Duodenal mucosa (tissue), 2 donors: ENCODE results near the gene NPBWR2.

ENCODE experiments used
- H3K27ac ChIP-seq: one replicate; pipeline ENCODE4 v1.7.0; 2013; ENCODE audit warnings: low read depth, low read length
- H3K27me3 ChIP-seq, 2 donors: one replicate each; pipeline ENCODE4 v1.7.0; 2013; ENCODE audit warnings: low read length in 2 of 2, control low read depth in 1 of 2; ENCODE audit not compliant: insufficient read depth in 2 of 2, control insufficient read depth in 1 of 2
- H3K36me3 ChIP-seq, 2 donors: one replicate each; pipeline ENCODE4 v1.7.0; 2013; ENCODE audit warnings: low read length in 2 of 2, control low read depth in 1 of 2; ENCODE audit not compliant: insufficient read depth in 2 of 2, control insufficient read depth in 1 of 2
- H3K4me1 ChIP-seq, 2 donors: one replicate each; pipeline ENCODE4 v1.7.0; 2013; ENCODE audit warnings: low read length in 2 of 2, control low read depth in 1 of 2; ENCODE audit not compliant: insufficient read depth in 2 of 2, control insufficient read depth in 1 of 2
- H3K4me3 ChIP-seq, 2 donors: one replicate each; pipeline ENCODE4 v1.7.0; 2013; ENCODE audit warnings: low read length in 2 of 2, low read depth in 1 of 2
- H3K9ac ChIP-seq, 2 donors: one replicate each; pipeline ENCODE4 v1.7.0; 2013; ENCODE audit warnings: low read length in 2 of 2, low read depth in 1 of 2
- H3K9me3 ChIP-seq, 2 donors: one replicate each; pipeline ENCODE4 v1.7.0; 2013; ENCODE audit warnings: low read length in 2 of 2, control low read depth in 1 of 2; ENCODE audit not compliant: control insufficient read depth in 1 of 2

The NPBWR2 gene

DNA sequence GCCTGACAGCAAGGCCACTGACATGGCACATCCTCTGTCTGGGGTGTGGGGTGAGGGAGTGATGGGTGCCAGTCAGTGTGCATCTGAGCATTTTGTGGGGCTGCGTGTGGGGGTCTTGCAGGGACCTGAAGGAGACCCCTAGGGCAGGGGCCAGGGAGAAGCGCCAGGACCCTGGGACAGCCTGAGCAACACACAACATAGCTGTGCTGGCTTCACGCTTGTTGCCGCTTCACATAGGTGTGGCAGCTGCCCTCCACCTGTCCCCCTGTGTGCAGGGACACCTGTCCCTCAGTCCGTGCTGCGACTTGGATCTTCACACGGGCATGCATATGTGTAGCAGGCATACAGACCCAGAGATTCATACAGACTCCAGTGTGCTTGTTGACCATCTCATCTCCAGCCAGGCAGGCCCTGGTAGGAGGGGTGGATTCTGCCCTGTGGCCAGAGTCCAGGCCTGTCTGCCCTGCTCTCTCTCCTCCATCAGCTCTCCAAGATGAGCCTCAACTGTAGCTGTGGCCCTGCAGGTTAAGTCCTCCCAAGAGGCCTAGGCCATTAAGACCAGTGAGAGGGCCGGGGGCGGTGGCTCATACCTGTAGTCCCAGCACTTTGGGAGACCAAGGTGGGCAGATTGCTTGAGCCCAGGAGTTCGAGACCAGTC lies 3.2 kb upstream of the NPBWR2 start:
- peaks cover 0 to 8% of the 10 kb centered on the region in 2 donors for H3K27me3 ChIP-seq
- no peaks in the 10 kb centered on the region for H3K4me1 ChIP-seq
- H3K36me3 ChIP-seq: no peaks in the 10 kb centered on the region
- H3K9me3 ChIP-seq: no peaks in the 10 kb centered on the region
- no peak overlapping the region for H3K27ac ChIP-seq
- H3K4me3 ChIP-seq: no peak overlapping the region
- no peak overlapping the region for H3K9ac ChIP-seq

DNA sequence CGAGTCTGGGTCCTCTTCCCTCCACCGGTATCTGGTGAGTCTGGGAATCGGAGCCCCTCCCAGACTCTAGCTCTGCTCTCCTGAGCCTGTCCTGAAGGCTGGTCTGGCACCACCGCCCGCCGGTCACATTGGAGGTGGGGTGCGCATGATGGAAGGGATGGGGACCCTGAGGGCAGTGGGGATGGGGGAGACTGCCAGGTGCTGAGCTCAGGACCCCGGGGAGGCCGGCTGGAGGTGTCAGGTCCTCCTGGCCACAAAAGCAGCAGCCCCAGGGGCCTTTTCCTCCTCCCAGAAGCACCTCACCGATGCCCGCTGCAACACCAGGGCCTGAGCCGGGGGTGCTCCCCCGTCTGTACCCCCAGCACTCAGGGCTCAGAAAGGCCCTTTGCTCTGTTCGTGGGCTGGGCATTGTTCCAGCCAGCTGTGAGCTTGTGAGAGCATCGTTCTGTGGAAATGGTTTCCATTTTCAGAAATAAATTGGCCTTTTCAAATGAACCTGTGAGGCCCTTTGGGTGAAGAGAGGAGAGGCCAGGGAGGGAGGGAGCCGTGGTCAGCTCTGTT lies 2.5 kb upstream of the NPBWR2 start:
- Histone ChIP-seq H3K9ac (no peak overlapping the region), H3K27ac (no peak overlapping the region), H3K9me3 (no peaks in the 10 kb centered on the region), H3K27me3 (peaks cover 0 to 8% of the 10 kb centered on the region in 2 donors), H3K4me3 (no peak overlapping the region), H3K36me3 (no peaks in the 10 kb centered on the region), H3K4me1 (no peaks in the 10 kb centered on the region)

DNA sequence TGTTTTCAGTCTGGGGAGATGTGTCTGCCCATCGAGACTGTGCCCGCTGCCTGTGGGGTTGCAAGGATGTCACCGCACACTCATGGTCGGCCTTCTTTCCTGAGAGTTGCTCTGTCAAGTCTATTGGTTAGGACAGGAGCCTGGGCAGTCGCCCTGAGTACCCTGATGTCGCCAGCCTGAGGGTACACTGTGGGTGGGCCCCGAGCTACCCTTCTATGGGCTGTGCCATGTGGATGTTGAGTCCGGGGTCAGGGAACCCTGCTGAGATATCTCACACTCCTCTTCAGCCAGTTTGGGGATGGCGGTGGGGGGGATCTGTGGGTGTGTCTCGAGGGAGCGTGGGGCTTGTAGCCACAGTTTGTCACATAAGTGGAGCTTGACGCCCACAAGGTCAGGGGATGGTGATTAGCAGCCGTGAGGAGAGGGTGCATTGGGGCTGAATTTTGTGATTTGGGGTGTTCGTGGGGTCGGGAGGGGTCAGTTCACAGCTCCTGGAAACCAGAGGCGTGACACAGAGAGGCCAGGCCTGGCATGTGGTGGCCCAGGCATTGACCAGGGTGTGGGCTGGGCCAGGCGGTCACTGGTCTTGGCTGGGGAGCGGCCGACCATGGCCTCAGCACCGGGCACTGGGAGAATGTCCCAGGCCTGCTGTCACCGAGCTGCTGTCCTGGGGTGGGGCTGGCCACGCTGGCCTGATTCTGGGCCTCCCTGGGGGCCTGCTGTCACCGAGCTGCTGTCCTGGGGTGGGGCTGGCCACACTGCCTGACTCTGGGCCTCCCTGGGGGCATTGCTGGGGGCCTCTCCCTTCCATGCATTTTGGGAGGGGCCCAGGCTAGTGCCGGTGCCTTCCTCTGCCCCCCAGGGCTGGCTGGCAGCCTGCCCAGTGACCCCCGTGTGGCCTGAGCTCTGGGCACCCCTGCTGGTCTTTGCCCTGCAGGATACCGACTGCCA lies 1.6 kb upstream of the NPBWR2 start:
- no peak overlapping the region for H3K9ac ChIP-seq
- H3K27me3 ChIP-seq: peaks cover under 1 to 8% of the 10 kb centered on the region in 2 donors
- no peaks in the 10 kb centered on the region for H3K9me3 ChIP-seq
- no peaks in the 10 kb centered on the region for H3K36me3 ChIP-seq
- no peak overlapping the region for H3K27ac ChIP-seq
- no peak overlapping the region for H3K4me3 ChIP-seq
- H3K4me1 ChIP-seq: no peaks in the 10 kb centered on the region

DNA sequence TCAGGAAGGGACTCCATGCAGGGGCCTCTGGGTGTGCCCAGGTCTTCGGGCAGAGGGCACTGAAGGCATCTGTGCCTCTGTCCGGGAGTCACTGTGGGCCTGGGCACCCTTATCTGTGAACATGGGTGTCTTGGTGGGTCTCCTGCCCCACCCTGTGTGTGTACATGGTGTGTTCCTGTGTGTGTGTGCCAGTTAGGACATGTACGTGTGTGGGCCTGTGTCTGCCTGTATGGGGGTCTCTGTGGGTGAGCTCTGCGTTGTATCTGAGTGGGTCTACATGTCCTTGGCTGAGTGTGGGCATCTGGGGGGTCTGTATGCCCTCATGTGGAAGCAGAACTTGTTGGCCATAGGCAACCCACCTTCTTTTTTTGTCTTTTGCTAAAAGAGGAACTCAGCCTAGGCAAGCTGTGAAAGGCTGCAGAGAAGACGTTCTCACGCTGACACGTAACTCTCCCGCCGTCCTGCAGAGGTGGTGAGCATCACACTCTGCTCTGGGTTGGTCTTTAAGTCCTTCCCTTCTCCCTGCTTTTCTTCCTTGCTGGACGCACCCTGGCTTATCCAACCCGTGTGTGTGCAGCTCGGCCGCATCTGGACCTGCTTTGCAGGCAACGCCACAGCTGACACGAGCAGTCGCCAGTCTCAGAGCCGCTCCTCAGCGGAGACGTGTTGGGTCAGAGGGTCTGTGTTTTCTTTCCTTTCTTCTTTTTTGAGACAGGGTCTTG lies 532 bp upstream of the NPBWR2 start:
- no peak overlapping the region for H3K27ac ChIP-seq
- H3K27me3 ChIP-seq: peaks cover 7 to 9% of the 10 kb centered on the region in 2 donors
- H3K36me3 ChIP-seq: no peaks in the 10 kb centered on the region
- H3K9ac ChIP-seq: no peak overlapping the region
- no peaks in the 10 kb centered on the region for H3K9me3 ChIP-seq
- H3K4me1 ChIP-seq: no peaks in the 10 kb centered on the region
- no peak overlapping the region for H3K4me3 ChIP-seq

DNA sequence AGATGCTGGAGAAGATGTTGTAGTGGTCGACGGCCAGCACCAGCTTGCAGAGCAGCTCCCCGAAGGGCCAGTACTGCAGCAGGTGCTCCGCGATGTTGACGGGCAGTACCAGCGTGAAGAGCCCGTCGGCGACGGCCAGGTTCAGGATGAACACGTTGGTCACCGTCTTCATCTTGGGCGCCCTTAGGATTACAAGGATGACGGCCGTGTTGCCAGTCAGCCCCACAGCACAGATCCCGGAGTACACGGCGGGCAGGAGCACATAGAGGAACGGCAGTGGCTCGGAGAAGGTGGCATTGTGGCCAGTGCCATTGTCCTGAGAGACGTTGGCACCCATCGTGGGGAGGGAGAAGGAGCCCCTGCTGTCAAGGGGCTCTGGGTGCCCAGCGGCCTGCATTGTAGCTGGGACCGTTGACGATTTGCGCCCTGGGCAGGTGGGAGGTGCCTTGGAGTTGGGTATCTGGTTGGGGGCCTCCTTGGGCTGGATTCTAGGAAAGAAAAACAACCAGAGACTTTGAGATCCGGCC lies 867 bp downstream of the NPBWR2 start:
- Histone ChIP-seq H3K9me3 (no peaks in the 10 kb centered on the region), H3K27ac (no peak overlapping the region), H3K36me3 (no peaks in the 10 kb centered on the region), H3K9ac (no peak overlapping the region), H3K4me1 (no peaks in the 10 kb centered on the region), H3K4me3 (no peak overlapping the region), H3K27me3 (peaks cover 16 to 19% of the 10 kb centered on the region in 2 donors)

DNA sequence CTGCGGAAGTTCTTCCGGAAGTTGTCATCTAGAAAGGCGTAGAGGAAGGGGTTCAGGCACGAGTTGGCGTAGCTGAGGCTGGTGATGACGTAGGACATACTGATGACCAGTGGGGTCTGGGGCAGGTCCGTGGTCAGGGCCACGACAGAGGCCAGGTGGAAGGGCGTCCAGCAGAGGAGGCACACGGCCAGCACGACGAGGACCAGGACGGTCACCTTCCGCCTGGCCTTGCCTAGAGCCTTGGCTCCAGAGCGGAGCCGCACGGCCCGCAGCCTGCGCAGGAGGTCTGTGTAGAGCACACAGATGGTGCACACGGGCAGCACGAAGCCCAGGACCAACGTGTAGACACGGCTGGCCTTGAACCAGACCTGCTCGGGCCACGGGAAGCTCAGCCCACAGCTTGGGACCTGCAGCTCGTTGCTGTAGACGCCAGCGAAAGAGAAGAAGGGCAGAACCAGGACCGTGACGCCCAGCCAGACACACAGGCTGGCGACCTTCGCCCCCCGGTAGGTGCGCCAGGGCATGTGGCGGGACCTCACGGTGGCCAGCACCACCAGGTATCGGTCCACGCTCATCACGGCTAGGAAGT lies 1.4 kb downstream of the NPBWR2 start:
- H3K36me3 ChIP-seq: no peaks in the 10 kb centered on the region

DNA sequence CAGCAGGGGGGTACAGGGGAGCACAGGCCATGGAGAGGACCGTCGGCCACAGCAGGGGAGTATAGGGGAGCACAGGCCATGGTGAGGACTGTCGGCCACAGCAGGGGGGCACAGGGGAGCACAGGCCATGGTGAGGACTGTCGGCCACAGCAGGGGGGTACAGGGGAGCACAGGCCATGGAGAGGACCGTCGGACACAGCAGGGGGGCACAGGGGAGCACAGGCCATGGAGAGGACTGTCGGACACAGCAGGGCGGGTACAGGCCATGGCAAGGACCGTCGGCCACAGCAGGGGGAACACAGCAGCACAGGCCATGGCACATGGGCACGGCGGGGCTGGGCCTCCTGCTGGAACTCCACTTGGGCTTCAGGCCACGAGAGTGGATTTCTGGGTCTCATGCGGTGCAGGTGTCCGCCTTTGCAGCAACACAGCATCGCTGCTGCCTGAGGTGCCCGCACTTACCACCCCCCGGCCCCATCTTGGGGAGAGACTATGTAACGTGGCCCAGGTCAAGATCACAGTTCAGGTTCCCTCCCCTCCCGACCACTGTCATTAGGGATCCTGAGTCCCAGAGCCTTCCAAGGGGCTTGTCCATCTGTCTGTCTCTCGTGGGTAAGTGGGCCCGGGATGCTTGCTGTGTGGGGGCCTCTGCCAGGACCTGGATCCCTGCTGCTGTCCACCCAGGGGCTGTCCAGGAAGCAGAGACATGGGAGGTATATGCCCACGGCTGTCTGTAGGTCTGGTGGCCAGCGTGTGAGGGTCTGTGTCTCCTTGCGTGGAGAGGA lies 2.5 kb downstream of the NPBWR2 start:
- Histone ChIP-seq H3K4me1 (no peaks in the 10 kb centered on the region), H3K27ac (no peak overlapping the region), H3K4me3 (no peak overlapping the region), H3K36me3 (no peaks in the 10 kb centered on the region), H3K9ac (no peak overlapping the region), H3K27me3 (peaks cover 23 to 31% of the 10 kb centered on the region in 2 donors), H3K9me3 (no peaks in the 10 kb centered on the region)

More for the DNA sequence above, 1.4 kb downstream of the NPBWR2 start:
- no peak overlapping the region for H3K27ac ChIP-seq
- H3K9ac ChIP-seq: no peak overlapping the region
- H3K4me3 ChIP-seq: no peak overlapping the region
- no peaks in the 10 kb centered on the region for H3K4me1 ChIP-seq
- H3K27me3 ChIP-seq: peaks cover 21 to 23% of the 10 kb centered on the region in 2 donors
- no peaks in the 10 kb centered on the region for H3K9me3 ChIP-seq

DNA sequence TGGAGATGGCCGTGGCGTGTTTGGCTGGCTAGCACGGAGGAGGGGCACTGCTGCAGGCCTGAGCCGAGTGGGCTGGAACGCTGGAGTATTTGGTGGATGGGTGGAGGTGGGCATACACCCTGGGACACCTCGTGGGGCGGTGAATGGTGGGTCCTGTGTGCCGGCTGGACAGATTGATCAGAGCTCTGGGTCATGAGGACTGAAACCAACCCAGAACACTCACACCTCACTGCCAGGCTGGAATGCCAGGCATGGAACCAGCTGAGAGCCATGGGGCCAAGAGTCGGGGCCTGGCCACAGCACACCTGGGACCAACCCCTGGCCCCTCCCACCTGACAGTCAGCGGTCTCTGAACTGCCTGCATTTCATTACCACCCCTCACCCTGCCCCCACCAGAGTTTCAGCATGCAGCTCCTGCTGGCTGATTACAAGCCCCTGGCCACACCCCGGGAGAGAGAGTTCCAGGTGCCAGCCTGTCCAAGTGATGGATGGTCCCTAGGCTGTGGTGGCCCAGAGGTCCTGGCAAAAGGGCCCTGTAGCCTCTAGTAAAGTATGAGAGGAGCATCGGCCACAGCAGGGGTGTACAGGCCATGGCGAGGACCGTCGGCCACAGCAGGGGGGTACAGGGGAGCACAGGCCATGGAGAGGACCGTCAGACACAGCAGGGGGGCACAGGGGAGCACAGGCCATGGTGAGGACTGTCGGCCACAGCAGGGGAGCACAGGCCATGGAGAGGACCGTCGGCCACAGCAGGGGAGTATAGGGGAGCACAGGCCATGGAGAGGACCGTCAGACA lies 3.3 kb downstream of the NPBWR2 start:
- no peak overlapping the region for H3K4me3 ChIP-seq
- no peaks in the 10 kb centered on the region for H3K36me3 ChIP-seq
- no peak overlapping the region for H3K9ac ChIP-seq
- H3K27me3 ChIP-seq: peaks cover 23 to 31% of the 10 kb centered on the region in 2 donors
- H3K27ac ChIP-seq: no peak overlapping the region
- no peaks in the 10 kb centered on the region for H3K9me3 ChIP-seq
- H3K4me1 ChIP-seq: no peaks in the 10 kb centered on the region
